Activated naive CD4-positive, alpha-beta T cell treated with Interleukin-2 at 50 U/mL for 16 hours (primary cell): Measurements from ENCODE around the gene TNS3.

ENCODE experiments used
- DNase-seq: peaks from one replicate; pipeline ENCODE4 v3.0.0-alpha.2; 2020

The TNS3 gene

GRCh38 chr7:47400741-47401206 is 181.1 kb downstream of the TNS3 start:
- DNase-seq, result no peak

GRCh38 chr7:47400001-47400400 is 181.9 kb downstream of the TNS3 start:
- DNase-seq, result no peak

GRCh38 chr7:47394751-47395252 is 187.1 kb downstream of the TNS3 start:
- DNase-seq, result no peak

GRCh38 chr7:47394216-47394615 is 187.7 kb downstream of the TNS3 start:
- no peak for DNase-seq

DNA sequence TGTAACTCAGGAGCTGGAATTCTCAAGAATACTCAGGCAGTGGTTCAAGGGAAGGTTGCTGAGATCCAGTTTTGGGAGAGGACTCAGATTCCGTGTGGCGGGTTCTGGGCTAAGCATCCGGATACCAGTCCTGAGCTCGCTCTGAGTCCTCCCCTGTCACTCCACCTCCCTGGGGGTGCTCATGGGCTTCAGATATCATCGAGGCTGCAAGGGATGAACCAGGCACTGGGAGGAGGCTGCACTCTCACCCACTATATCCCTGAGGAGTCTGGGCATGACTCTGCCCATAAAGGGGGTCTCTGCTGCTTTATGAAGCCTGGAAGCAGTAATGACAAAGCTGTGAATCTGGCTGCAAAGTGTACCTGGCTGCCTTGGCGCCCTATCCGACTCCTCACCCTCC is 188.5 kb downstream of the TNS3 start:
- DNase-seq, result no peak

- DNase-seq, result no peak
Observed at GRCh38 chr7:47392241-47392759, 189.6 kb downstream of the TNS3 start.

DNA sequence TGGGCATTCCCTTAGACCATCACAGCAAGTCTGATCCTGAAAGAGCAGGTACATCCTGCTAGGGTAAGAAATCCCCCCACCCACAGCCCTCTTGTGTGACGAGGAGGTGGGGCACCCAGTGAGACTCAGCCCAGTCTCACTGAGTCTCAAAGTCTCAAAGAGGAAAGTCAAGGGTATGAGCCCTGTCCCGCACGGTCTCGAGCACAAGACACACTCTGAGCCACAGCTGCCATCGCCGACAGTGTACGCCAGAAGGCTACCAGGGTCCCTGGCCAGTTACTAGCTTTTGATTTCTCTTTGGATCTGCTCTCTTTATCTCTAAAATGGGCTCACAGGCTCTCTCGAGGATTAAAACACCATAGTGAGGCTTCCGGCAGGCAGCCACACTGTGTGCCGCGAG is 190.2 kb downstream of the TNS3 start:
- no peak for DNase-seq

- DNase-seq, result no peak
Observed at GRCh38 chr7:47390914-47391313, 191.0 kb downstream of the TNS3 start.

GRCh38 chr7:47389923-47390630 is 191.8 kb downstream of the TNS3 start:
- DNase-seq, result no peak

DNA sequence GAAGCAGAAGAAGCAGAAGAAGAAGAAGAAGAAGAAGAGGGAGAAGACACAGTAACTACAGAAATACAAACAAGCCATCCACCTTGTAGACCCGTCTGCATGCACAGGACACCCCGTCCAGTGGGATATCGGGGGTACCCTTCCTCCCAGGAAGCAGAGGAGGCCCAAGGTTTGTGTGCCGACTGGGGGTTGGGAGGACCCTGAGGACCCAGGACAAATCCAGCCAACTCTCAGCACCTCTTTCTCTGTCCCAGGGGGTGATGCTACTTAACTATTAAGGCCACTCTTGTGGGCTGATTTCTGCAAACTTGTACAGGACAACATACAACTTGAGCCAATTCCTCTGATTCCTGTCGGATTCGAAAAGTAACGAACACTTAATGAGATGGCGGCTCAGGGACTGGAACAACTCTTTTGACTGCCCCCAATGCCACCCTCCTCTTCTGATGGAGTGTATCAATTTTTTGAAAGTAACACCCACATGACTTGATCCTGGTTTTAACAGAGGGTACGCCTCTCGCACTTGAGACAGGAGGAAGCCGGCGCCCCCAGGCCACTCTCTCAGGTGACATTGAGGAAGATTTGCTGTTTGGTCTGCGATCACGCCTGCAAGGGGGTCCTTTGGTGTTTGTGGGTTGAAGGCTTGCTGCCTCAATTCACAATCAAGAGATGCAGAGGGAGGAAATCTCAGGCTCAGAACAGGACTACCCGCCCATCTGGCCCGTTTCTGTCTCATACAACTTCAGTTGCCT is 192.6 kb downstream of the TNS3 start:
- DNase-seq, result no peak

- DNase-seq, result no peak
Observed at GRCh38 chr7:47387506-47387905, 194.4 kb downstream of the TNS3 start.

- no peak for DNase-seq
Observed at GRCh38 chr7:47386273-47386835, 195.6 kb downstream of the TNS3 start.

GRCh38 chr7:47385536-47386125 is 196.3 kb downstream of the TNS3 start:
- DNase-seq, result no peak

DNA sequence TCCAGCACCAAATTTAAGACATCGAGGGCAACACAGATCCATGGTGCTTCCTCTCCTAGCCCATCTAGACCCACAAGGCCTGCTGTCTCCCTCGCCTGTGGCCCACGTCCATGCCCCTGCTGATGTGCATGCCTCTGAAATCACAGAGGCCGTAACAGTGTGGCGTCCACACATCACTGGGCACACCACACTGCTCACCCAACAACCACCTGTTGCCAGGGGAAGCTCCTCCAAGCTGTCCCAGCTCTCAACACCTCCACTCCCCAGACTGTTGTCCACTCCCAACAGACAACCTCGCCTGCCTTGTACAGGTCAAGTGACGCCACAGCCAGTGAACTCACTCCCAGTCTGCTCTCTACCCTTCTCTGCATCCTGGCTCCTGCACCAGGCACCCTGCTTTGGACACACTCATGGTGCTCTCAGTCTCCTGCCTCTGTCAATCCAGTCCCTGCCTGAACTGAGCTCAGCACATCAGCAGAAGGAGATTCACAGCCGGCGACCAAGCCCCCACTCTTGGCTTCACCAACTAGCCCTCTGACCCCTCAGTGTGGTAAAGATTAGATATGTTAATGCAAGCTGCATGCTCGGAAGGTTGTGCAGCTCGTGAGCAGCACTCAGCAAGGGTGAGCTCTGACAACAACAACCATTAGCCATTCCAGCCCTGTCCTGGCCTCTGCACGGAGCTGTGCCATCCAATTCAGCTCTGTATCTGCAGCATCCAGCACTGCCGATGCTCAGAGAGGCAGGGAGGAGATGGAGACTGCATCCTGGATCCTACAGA is 197.0 kb downstream of the TNS3 start:
- no peak for DNase-seq

- DNase-seq, result no peak
Observed at GRCh38 chr7:47383696-47384445, 198.0 kb downstream of the TNS3 start.

DNA sequence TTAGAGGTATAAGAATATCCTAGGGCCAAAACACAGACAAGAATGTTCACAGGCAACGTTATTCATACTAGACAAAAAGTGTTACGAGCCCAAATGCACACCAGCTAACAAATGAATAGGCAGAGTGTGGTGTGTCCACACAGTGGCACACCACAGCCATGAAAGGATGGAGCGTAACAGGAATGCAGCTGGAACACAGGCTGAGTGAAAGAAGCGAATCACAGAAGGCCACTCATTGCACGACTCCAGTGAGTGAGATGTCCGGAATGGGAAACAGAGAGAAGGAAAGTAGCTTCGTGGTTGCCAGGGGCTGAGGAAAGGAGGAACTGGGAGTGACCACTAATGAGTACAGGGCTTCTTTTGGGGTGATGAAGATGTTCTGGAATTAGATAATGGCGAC is 198.8 kb downstream of the TNS3 start:
- no peak for DNase-seq

DNA sequence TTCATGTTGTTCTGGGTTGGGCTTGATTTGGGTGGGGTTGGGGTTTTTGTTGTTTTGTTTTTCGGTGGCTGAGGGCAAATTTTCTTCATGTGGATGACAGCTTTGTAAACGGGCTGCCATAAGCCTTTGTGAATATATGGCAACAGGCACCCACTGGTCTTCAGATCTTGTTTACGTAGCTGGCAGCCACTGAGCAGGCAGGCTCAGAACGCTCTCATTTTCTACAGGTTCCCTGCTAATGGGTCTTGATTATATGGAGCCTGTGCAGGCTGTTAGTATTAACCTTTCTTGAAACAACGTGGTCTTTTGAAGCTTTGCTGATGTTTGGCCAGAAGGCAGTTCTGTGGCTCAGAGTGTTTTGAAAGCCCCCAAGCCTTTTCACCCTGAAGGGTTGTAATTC is 199.7 kb downstream of the TNS3 start:
- DNase-seq, result no peak

- DNase-seq, result no peak
Observed at GRCh38 chr7:47381134-47381495, 200.8 kb downstream of the TNS3 start.

DNA sequence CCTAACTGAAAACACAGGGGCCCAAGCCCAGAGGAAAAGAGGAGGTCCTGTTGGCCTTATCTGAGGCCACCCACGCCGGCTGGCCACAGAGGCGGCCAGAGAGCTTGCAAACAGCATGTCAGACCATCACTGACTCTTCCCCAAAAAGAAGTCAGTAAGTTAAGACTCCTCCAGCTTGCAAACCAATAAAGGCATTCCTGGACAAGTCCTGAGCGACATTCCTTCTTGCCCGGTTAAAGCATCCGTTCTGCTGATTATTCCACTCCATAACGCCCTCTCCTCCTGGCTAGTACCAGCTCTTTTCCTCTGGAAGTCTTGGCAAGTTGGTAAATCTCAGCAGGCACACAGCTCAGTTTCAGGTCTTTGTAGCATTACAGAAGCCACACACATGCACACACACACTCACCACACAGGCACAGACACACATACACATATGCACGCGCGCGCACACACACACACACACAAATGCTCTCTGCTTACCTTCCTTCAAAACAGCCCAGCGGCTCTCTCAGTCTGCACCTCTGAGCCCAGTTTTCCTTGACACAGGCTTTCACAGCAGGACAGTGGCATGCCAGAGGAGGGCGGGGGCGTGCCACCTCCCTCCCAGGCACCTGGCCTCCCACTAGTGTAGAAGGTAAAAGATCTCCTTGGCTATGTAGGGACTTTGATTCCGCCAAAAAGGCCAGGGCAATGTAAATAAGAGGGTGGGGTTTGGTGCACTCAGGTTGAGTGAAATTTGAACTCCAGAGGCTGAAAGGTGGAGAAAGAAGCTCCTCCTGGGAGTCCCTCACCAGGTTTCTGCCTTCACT is 201.4 kb downstream of the TNS3 start:
- no peak for DNase-seq

GRCh38 chr7:47379629-47380324 is 202.1 kb downstream of the TNS3 start:
- DNase-seq, result no peak
